Liver (tissue), 9 donors: Measurements from ENCODE around the gene APOE. TPM values are rescaled to one million over a fixed set of nuclear protein-coding genes. Genes with fewer than 3 reads are reported as not detected.

ENCODE experiments used
- DNase-seq: peaks from one replicate; pipeline ENCODE4 v3.0.0-alpha.2; 2017; ENCODE audit warnings: low spot score
- H3K27ac ChIP-seq, 2 donors: one replicate each; pipeline ENCODE4 v1.7.0; 2013; ENCODE audit warnings: inconsistent platforms in 2 of 2, low read length in 2 of 2, control low read depth in 1 of 2, low read depth in 1 of 2, mild to moderate bottlenecking in 1 of 2
- H3K27me3 ChIP-seq, 4 donors: one replicate each; pipeline versions ENCODE4 v1.6.1 to v1.7.0; 2013; ENCODE audit warnings: low read length in 3 of 4, inconsistent platforms in 1 of 4, mild to moderate bottlenecking in 1 of 4, moderate library complexity in 1 of 4; ENCODE audit not compliant: control insufficient read depth in 4 of 4, insufficient read depth in 4 of 4
- H3K36me3 ChIP-seq, 4 donors: one replicate each; pipeline versions ENCODE4 v1.6.1 to v1.7.0; 2013; ENCODE audit warnings: low read length in 3 of 4, mild to moderate bottlenecking in 3 of 4, low read depth in 1 of 4, moderate library complexity in 1 of 4; ENCODE audit not compliant: control insufficient read depth in 4 of 4, insufficient read depth in 3 of 4
- H3K4me1 ChIP-seq, 4 donors: one replicate each; pipeline versions ENCODE4 v1.6.1 to v1.7.0; 2013; ENCODE audit warnings: low read length in 3 of 4, mild to moderate bottlenecking in 3 of 4, moderate library complexity in 1 of 4; ENCODE audit not compliant: control insufficient read depth in 4 of 4, insufficient read depth in 4 of 4
- H3K4me3 ChIP-seq, 3 donors: one replicate each; pipeline versions ENCODE4 v1.6.1 to v1.7.0; 2013; ENCODE audit warnings: low read length in 3 of 3, control low read depth in 1 of 3, low read depth in 1 of 3, mild to moderate bottlenecking in 1 of 3
- H3K9ac ChIP-seq, 2 donors: one replicate each; pipeline ENCODE4 v1.7.0; 2013; ENCODE audit warnings: low read length in 2 of 2, mild to moderate bottlenecking in 2 of 2, moderate library complexity in 2 of 2, control low read depth in 1 of 2, low read depth in 1 of 2
- H3K9me3 ChIP-seq, 4 donors: one replicate each; pipeline versions ENCODE4 v1.6.1 to v1.7.0; 2013; ENCODE audit warnings: low read length in 3 of 4; ENCODE audit not compliant: control insufficient read depth in 4 of 4
- EGR1 ChIP-seq, 2 donors: IDR thresholded peaks; 2 replicates each; pipeline ENCODE4 v1.6.1; 2016 to 2018; ENCODE audit warnings: antibody characterized with exemption in 2 of 2, low read depth in 2 of 2
- FOXA1 ChIP-seq: IDR thresholded peaks from 2 replicates; pipeline ENCODE4 v1.6.1; 2016; ENCODE audit warnings: antibody characterized with exemption
- FOXA2 ChIP-seq: IDR thresholded peaks from 2 replicates; pipeline ENCODE4 v1.6.1; 2016; ENCODE audit warnings: antibody characterized with exemption
- GABPA ChIP-seq, 2 donors: IDR thresholded peaks in 1 of 2; conservative IDR thresholded peaks in 1 of 2; 2 replicates each; pipeline ENCODE4 v1.6.1; 2016; ENCODE audit warnings: antibody characterized with exemption in 2 of 2, mild to moderate bottlenecking in 1 of 2, moderate library complexity in 1 of 2
- HNF4A ChIP-seq, 2 donors: conservative IDR thresholded peaks; 2 replicates each; pipeline ENCODE4 v1.6.1; 2016; ENCODE audit warnings: antibody characterized with exemption in 2 of 2, mild to moderate bottlenecking in 2 of 2
- HNF4G ChIP-seq: IDR thresholded peaks from 2 replicates; pipeline ENCODE4 v1.6.1; 2016; ENCODE audit warnings: antibody characterized with exemption
- JUND ChIP-seq, 2 donors: IDR thresholded peaks; 2 replicates each; pipeline ENCODE4 v1.6.1; 2016; ENCODE audit warnings: antibody characterized with exemption in 2 of 2
- RAD21 ChIP-seq, 2 donors: IDR thresholded peaks; 2 replicates each; pipeline ENCODE4 v1.6.1; 2016; ENCODE audit warnings: antibody characterized with exemption in 2 of 2, mild to moderate bottlenecking in 2 of 2
- SP1 ChIP-seq: IDR thresholded peaks from 2 replicates; pipeline ENCODE4 v1.6.1; 2018; ENCODE audit warnings: antibody characterized with exemption, mild to moderate bottlenecking
- TAF1 ChIP-seq: conservative IDR thresholded peaks from 2 replicates; pipeline ENCODE4 v1.6.1; 2016; ENCODE audit warnings: antibody characterized with exemption, mild to moderate bottlenecking
- YY1 ChIP-seq: IDR thresholded peaks from 2 replicates; pipeline ENCODE4 v1.6.1; 2016; ENCODE audit warnings: antibody characterized with exemption, mild to moderate bottlenecking
- WGBS: extraction: QIAGEN DNeasy Blood & Tissue Kit; methylation state at CpG from one replicate; pipeline ENCODE4 v1.1.7; 2013; 5-methylcytosine and 5-hydroxymethylcytosine counted together
- polyA plus RNA-seq, 2 donors: library from polyadenylated mRNA; stranded (reverse) in 1 of 2; unstranded in 1 of 2; fragments of 200-250 nt in 1 of 2; fragments of >200 nt in 1 of 2; fragmentation: Nextera tagmentation in 1 of 2; extraction: Ambion mirVana in 1 of 2; gene quantifications; one replicate each; pipeline versions ENCODE4 v1.2.1 to v1.2.3, GENCODE V29; 2013 to 2015
- total RNA-seq, 2 donors: library from RNA; depleted of rRNA; stranded (reverse); fragments of >200 nt; gene quantifications; one replicate each; pipeline ENCODE4 v1.2.3, GENCODE V29; 2014
- TF ChIP-seq, protein P1 (sequence below): fragments of 150-350 bp; IDR thresholded peaks from 2 replicates; pipeline ENCODE4 v1.5.1; 2017; ENCODE audit warnings: improper control_type of control experiment, low read depth, low read length; ENCODE audit not compliant: missing input control
- TF ChIP-seq, protein P2 (sequence below): IDR thresholded peaks from 2 replicates; pipeline ENCODE4 v1.6.1; 2016; ENCODE audit warnings: antibody characterized with exemption
- TF ChIP-seq, protein P3 (sequence below): IDR thresholded peaks from 2 replicates; pipeline ENCODE4 v1.6.1; 2016; ENCODE audit warnings: antibody characterized with exemption
- TF ChIP-seq, protein P4 (sequence below): IDR thresholded peaks from 2 replicates; pipeline ENCODE4 v1.6.1; 2016; ENCODE audit warnings: antibody characterized with exemption, mild to moderate bottlenecking
- donor health status: healthy.
- donor health status: healthy.
- donor health status: healthy.
- donor health status: healthy.
- donor health status: healthy.

APOE gene
- total and polyA plus RNA-seq, 4 donors = 1,884 to 5,263 (median 3,713) TPM

DNA sequence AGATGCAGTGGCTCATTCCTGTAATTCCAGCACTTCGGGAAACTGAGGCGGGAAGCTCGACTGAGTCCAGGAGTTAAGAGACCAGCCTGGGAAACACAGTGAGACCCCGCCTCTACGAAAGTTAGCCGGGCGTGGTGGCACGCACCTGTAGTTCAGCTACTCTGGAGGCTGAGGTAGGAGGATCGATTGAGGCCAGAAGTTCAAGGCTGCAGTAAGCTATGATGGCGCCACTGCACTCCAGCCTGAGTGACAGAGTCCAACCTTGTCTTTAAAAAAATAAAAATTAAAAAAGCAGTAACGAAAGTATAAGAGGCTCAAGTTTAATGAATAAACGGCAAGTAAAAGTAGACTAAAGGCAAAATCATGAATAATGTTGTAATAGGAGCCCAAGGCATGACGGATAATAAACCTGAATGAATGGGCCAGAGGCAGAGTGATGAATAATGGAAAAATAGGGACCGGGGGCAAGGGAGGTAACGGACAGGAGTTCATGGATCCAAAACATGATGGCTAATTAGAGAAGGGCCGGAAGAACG lies 15.7 kb upstream of the APOE start:
- WGBS = 46% methylated on average over 17 of the region's 17 CpGs
- peak overlapping the region; percentile 9 to 81 (median 36) for H3K4me3 ChIP-seq

DNA sequence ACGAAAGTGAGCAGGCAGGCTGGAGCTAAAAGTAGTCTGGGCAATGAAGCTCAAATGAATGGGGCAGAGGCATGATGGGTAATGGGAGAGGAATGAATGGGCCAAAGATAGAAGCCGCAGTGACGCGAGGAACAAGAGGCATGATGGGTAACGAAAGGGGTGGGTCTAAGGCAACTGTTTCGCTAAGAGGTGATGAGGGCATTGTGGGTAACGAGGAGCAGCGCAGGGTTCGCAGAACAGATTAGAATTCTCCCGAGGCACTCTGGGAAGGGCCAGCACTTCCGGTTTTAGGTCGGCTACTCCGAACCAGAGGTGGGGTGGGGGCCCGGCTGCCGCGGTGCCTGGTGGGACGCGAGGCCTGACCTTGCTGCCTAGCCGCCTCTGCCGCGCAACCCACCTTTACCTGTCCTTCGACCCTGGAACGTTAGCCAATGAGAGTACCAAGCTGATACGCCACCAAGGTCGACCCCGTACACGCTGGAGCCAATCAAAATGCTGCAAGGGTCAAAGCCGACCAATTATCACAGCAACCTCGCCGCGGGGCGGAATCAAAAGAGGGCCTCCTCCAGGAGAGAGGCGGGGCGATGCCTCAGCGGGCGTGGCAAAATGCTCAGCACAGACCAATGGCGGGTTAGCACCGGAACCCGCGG lies 15.1 kb upstream of the APOE start:
- Histone ChIP-seq H3K36me3 (peaks cover 13 to 52% (median 18%) of the 10 kb centered on the region in 4 donors), H3K27ac (peak overlapping the region; percentile 65 to 93), H3K27me3 (no peaks in the 10 kb centered on the region), H3K4me1 (peaks cover 11 to 29% (median 25%) of the 10 kb centered on the region in 4 donors), H3K9me3 (no peaks in the 10 kb centered on the region), H3K9ac (peak overlapping the region in 1 of 2 donors; percentile 54), H3K4me3 (peak overlapping the region; percentile 9 to 81 (median 36))
- DNase-seq = no peak
- under 1% methylated on average over 40 of the region's 40 CpGs for WGBS
- TF ChIP-seq HNF4A (conservative IDR thresholded peaks at IDR 0.05) (peak; percentile 57 to 68), FOXA2 (peak; percentile 61), EGR1 (IDR thresholded peaks at IDR 0.05; ENCODE audit: low read depth in 2 of 2) (peak in 1 of 2 donors; percentile 69), HNF4G (no peak), RAD21 (IDR thresholded peaks at IDR 0.05) (peak; percentile 62 to 66), JUND (IDR thresholded peaks at IDR 0.05) (peak; percentile 62 to 74), GABPA (IDR thresholded peaks at IDR 0.05 in 1 of 2, conservative IDR thresholded peaks at IDR 0.05 in 1 of 2) (peak in 1 of 2 donors; percentile 91), FOXA1 (peak; percentile 83), SP1 (peak; percentile 100), YY1 (peak; percentile 87)
- TF ChIP-seq, protein P1, sequence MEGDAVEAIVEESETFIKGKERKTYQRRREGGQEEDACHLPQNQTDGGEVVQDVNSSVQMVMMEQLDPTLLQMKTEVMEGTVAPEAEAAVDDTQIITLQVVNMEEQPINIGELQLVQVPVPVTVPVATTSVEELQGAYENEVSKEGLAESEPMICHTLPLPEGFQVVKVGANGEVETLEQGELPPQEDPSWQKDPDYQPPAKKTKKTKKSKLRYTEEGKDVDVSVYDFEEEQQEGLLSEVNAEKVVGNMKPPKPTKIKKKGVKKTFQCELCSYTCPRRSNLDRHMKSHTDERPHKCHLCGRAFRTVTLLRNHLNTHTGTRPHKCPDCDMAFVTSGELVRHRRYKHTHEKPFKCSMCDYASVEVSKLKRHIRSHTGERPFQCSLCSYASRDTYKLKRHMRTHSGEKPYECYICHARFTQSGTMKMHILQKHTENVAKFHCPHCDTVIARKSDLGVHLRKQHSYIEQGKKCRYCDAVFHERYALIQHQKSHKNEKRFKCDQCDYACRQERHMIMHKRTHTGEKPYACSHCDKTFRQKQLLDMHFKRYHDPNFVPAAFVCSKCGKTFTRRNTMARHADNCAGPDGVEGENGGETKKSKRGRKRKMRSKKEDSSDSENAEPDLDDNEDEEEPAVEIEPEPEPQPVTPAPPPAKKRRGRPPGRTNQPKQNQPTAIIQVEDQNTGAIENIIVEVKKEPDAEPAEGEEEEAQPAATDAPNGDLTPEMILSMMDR = no peak
- TF ChIP-seq, protein P2, sequence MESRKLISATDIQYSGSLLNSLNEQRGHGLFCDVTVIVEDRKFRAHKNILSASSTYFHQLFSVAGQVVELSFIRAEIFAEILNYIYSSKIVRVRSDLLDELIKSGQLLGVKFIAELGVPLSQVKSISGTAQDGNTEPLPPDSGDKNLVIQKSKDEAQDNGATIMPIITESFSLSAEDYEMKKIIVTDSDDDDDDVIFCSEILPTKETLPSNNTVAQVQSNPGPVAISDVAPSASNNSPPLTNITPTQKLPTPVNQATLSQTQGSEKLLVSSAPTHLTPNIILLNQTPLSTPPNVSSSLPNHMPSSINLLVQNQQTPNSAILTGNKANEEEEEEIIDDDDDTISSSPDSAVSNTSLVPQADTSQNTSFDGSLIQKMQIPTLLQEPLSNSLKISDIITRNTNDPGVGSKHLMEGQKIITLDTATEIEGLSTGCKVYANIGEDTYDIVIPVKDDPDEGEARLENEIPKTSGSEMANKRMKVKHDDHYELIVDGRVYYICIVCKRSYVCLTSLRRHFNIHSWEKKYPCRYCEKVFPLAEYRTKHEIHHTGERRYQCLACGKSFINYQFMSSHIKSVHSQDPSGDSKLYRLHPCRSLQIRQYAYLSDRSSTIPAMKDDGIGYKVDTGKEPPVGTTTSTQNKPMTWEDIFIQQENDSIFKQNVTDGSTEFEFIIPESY = peak; percentile 98
- TF ChIP-seq, protein P3, sequence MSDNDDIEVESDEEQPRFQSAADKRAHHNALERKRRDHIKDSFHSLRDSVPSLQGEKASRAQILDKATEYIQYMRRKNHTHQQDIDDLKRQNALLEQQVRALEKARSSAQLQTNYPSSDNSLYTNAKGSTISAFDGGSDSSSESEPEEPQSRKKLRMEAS = peak; percentile 70
- TF ChIP-seq, protein P4, sequence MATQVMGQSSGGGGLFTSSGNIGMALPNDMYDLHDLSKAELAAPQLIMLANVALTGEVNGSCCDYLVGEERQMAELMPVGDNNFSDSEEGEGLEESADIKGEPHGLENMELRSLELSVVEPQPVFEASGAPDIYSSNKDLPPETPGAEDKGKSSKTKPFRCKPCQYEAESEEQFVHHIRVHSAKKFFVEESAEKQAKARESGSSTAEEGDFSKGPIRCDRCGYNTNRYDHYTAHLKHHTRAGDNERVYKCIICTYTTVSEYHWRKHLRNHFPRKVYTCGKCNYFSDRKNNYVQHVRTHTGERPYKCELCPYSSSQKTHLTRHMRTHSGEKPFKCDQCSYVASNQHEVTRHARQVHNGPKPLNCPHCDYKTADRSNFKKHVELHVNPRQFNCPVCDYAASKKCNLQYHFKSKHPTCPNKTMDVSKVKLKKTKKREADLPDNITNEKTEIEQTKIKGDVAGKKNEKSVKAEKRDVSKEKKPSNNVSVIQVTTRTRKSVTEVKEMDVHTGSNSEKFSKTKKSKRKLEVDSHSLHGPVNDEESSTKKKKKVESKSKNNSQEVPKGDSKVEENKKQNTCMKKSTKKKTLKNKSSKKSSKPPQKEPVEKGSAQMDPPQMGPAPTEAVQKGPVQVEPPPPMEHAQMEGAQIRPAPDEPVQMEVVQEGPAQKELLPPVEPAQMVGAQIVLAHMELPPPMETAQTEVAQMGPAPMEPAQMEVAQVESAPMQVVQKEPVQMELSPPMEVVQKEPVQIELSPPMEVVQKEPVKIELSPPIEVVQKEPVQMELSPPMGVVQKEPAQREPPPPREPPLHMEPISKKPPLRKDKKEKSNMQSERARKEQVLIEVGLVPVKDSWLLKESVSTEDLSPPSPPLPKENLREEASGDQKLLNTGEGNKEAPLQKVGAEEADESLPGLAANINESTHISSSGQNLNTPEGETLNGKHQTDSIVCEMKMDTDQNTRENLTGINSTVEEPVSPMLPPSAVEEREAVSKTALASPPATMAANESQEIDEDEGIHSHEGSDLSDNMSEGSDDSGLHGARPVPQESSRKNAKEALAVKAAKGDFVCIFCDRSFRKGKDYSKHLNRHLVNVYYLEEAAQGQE = peak; percentile 65

More for the DNA sequence above, 15.7 kb upstream of the APOE start:
- peaks cover 11 to 49% (median 16%) of the 10 kb centered on the region in 4 donors for H3K36me3 ChIP-seq
- H3K4me1 ChIP-seq = peaks cover 11 to 29% (median 25%) of the 10 kb centered on the region in 4 donors
- TF ChIP-seq, protein P2 = no peak
- TF ChIP-seq RAD21 (IDR thresholded peaks at IDR 0.05) = no peak
- TF ChIP-seq TAF1 = no peak
- peak in 1 of 2 donors; percentile 43 for TF ChIP-seq HNF4A (conservative IDR thresholded peaks at IDR 0.05)
- TF ChIP-seq HNF4G = no peak
- TF ChIP-seq, protein P1 = no peak
- H3K27me3 ChIP-seq = no peaks in the 10 kb centered on the region
- no peak for DNase-seq
- no peaks in the 10 kb centered on the region for H3K9me3 ChIP-seq
- H3K9ac ChIP-seq = no peak overlapping the region
- peak overlapping the region; percentile 65 to 93 for H3K27ac ChIP-seq
